ENCODE data around the gene PCF11. TPM values are rescaled to one million over a fixed set of nuclear protein-coding genes. Genes with fewer than 3 reads are reported as not detected.

PCF11 gene
- total RNA-seq, 2 experiments from 2014 or later = 80.1 to 98.8 TPM

GRCh38 chr11:83195143-83195466 is 38.2 kb downstream of the PCF11 start:
- H2AFZ ChIP-seq (ENCODE audit: low read length) = peak overlapping the region; percentile 83; the same call in 1 of the 2 replicates
- peak overlapping the region; percentile 92 for H3K4me2 ChIP-seq (ENCODE audit: low read length)
- CTCF ChIA-PET (ENCODE audit: unreplicated experiment) = no interaction called here
- H3K27ac ChIP-seq (ENCODE audit: low read depth, low read length, poor library complexity, severe bottlenecking) = no peak overlapping the region
- peaks cover 15% of the 10 kb centered on the region; the same call in 1 of the 2 replicates for H3K79me2 ChIP-seq (ENCODE audit: insufficient read depth, low read depth, low read length)
- peaks cover 20% of the 10 kb centered on the region for H3K36me3 ChIP-seq (ENCODE audit: insufficient read depth, low read length)
- peak overlapping the region; percentile 80 for H3K4me3 ChIP-seq (ENCODE audit: low read depth, low read length, poor library complexity, severe bottlenecking)
- H3K9me3 ChIP-seq (ENCODE audit: low read length) = no peaks in the 10 kb centered on the region
- POLR2A ChIA-PET = interaction anchor here (0.5 to 1.3 kb wide), 4 partner anchors 16 to 327 kb away, joined by 3 to 5 read pairs (median 3); no protein-coding TSS in a partner anchor
- no peaks in the 10 kb centered on the region for H4K20me1 ChIP-seq (ENCODE audit: insufficient read depth, low read length)
- DNase-seq (ENCODE audit: low spot score) = no peak
- TF ChIP-seq CTCF (conservative IDR thresholded peaks at IDR 0.05; ENCODE audit: low read length) (peak; percentile 26), EZH2phosphoT487 (IDR thresholded peaks at IDR 0.05; ENCODE audit: borderline replicate concordance, low read depth, low read length) (no peak)
- H3K9me2 ChIP-seq (ENCODE audit: insufficient read depth, low read length) = no peaks in the 10 kb centered on the region
- no TSS peak for BruUV-seq (replicated peaks)
- intact Hi-C loops (cut with micrococcal nuclease; ENCODE audit: unreplicated experiment) = loop anchor here (10.0 kb wide), 1 partner anchor 290 kb away; the partner anchor contains the start of genes DDIAS and PRCP
- H3K4me1 ChIP-seq (ENCODE audit: insufficient read depth, low read length, poor library complexity, severe bottlenecking) = peaks cover 18% of the 10 kb centered on the region

GRCh38 chr11:83195649-83196048 is 38.7 kb downstream of the PCF11 start:
- Histone ChIP-seq H3K4me3 (ENCODE audit: low read depth, low read length, poor library complexity, severe bottlenecking) (no peak overlapping the region), H3K36me3 (ENCODE audit: insufficient read depth, low read length) (peaks cover 15% of the 10 kb centered on the region), H3K4me2 (ENCODE audit: low read length) (peak overlapping the region; percentile 92; the same call in 1 of the 2 replicates), H3K9me3 (ENCODE audit: low read length) (no peaks in the 10 kb centered on the region), H4K20me1 (ENCODE audit: insufficient read depth, low read length) (no peaks in the 10 kb centered on the region), H2AFZ (ENCODE audit: low read length) (no peak overlapping the region), H3K27ac (ENCODE audit: low read depth, low read length, poor library complexity, severe bottlenecking) (no peak overlapping the region), H3K9me2 (ENCODE audit: insufficient read depth, low read length) (no peaks in the 10 kb centered on the region), H3K79me2 (ENCODE audit: insufficient read depth, low read depth, low read length) (peaks cover 15% of the 10 kb centered on the region; the same call in 1 of the 2 replicates), H3K4me1 (ENCODE audit: insufficient read depth, low read length, poor library complexity, severe bottlenecking) (peaks cover 18% of the 10 kb centered on the region)
- POLR2A ChIA-PET = interaction anchor here (0.7 kb wide), 2 partner anchors 22 to 300 kb away, joined by 3 read pairs; no protein-coding TSS in a partner anchor
- intact Hi-C loops (cut with micrococcal nuclease; ENCODE audit: unreplicated experiment) = loop anchor here (10.0 kb wide), 1 partner anchor 291 kb away; the partner anchor contains the start of genes DDIAS and PRCP
- no peak for DNase-seq (ENCODE audit: low spot score)
- CTCF ChIA-PET (ENCODE audit: unreplicated experiment) = no interaction called here
- no peak for TF ChIP-seq EZH2phosphoT487 (IDR thresholded peaks at IDR 0.05; ENCODE audit: borderline replicate concordance, low read depth, low read length)
- no peak for TF ChIP-seq CTCF (conservative IDR thresholded peaks at IDR 0.05; ENCODE audit: low read length)
- BruUV-seq (replicated peaks) = no TSS peak

- no peak overlapping the region for H3K4me2 ChIP-seq (ENCODE audit: low read length)
- TF ChIP-seq EZH2phosphoT487 (IDR thresholded peaks at IDR 0.05; ENCODE audit: borderline replicate concordance, low read depth, low read length) (no peak), CTCF (conservative IDR thresholded peaks at IDR 0.05; ENCODE audit: low read length) (no peak)
- BruUV-seq (replicated peaks) = no TSS peak
- H3K9me2 ChIP-seq (ENCODE audit: insufficient read depth, low read length) = no peaks in the 10 kb centered on the region
- CTCF ChIA-PET (ENCODE audit: unreplicated experiment) = no interaction called here
- H2AFZ ChIP-seq (ENCODE audit: low read length) = no peak overlapping the region
- no peaks in the 10 kb centered on the region for H3K36me3 ChIP-seq (ENCODE audit: insufficient read depth, low read length)
- POLR2A ChIA-PET = interaction anchor here (0.8 to 1.3 kb wide), 5 partner anchors 10 to 93 kb away, joined by 3 read pairs; no protein-coding TSS in a partner anchor
- no peak overlapping the region for H3K27ac ChIP-seq (ENCODE audit: low read depth, low read length, poor library complexity, severe bottlenecking)
- peaks cover 5% of the 10 kb centered on the region for H3K4me1 ChIP-seq (ENCODE audit: insufficient read depth, low read length, poor library complexity, severe bottlenecking)
- intact Hi-C loops (cut with micrococcal nuclease; ENCODE audit: unreplicated experiment) = no loop called here
- H4K20me1 ChIP-seq (ENCODE audit: insufficient read depth, low read length) = no peaks in the 10 kb centered on the region
- DNase-seq (ENCODE audit: low spot score) = no peak
- no peaks in the 10 kb centered on the region for H3K79me2 ChIP-seq (ENCODE audit: insufficient read depth, low read depth, low read length)
- no peaks in the 10 kb centered on the region for H3K9me3 ChIP-seq (ENCODE audit: low read length)
- H3K4me3 ChIP-seq (ENCODE audit: low read depth, low read length, poor library complexity, severe bottlenecking) = no peak overlapping the region
These were observed 43.1 kb downstream of the PCF11 start for GRCh38 chr11:83200035-83200434.
